Measurements from ENCODE around the gene PDZRN4.

The PDZRN4 gene

GRCh38 chr12:41217727-41218126 lies 29.6 kb downstream of the PDZRN4 start:
- Histone ChIP-seq H3K4me2 (ENCODE audit: low read length) (no peak overlapping the region), H3K4me3 (ENCODE audit: low read length) (no peak overlapping the region), H3K9ac (ENCODE audit: low read depth, low read length) (no peak overlapping the region), H3K36me3 (ENCODE audit: insufficient read depth, low read length) (no peaks in the 10 kb centered on the region), H3K9me3 (replicated peaks; ENCODE audit: low read length) (no peaks in the 10 kb centered on the region), H3K4me1 (ENCODE audit: control insufficient read depth, insufficient read depth, low read length) (no peaks in the 10 kb centered on the region), H3K27me3 (ENCODE audit: control insufficient read depth, insufficient read depth, low read length) (peaks cover 5% of the 10 kb centered on the region)

- no peak overlapping the region for H3K4me3 ChIP-seq (ENCODE audit: low read length)
- H3K27me3 ChIP-seq (ENCODE audit: control insufficient read depth, insufficient read depth, low read length), result no peaks in the 10 kb centered on the region
- H3K4me1 ChIP-seq (ENCODE audit: control insufficient read depth, insufficient read depth, low read length), result no peaks in the 10 kb centered on the region
- H3K36me3 ChIP-seq (ENCODE audit: insufficient read depth, low read length), result no peaks in the 10 kb centered on the region
- no peak overlapping the region for H3K9ac ChIP-seq (ENCODE audit: low read depth, low read length)
- no peak overlapping the region for H3K4me2 ChIP-seq (ENCODE audit: low read length)
- H3K9me3 ChIP-seq (replicated peaks; ENCODE audit: low read length), result no peaks in the 10 kb centered on the region
Observed at GRCh38 chr12:41220931-41221330, 32.8 kb downstream of the PDZRN4 start.

GRCh38 chr12:41221491-41221890 lies 33.4 kb downstream of the PDZRN4 start:
- Histone ChIP-seq H3K4me3 (ENCODE audit: low read length) (no peak overlapping the region), H3K4me1 (ENCODE audit: control insufficient read depth, insufficient read depth, low read length) (no peaks in the 10 kb centered on the region), H3K27me3 (ENCODE audit: control insufficient read depth, insufficient read depth, low read length) (no peaks in the 10 kb centered on the region), H3K36me3 (ENCODE audit: insufficient read depth, low read length) (no peaks in the 10 kb centered on the region), H3K4me2 (ENCODE audit: low read length) (no peak overlapping the region), H3K9me3 (replicated peaks; ENCODE audit: low read length) (no peaks in the 10 kb centered on the region), H3K9ac (ENCODE audit: low read depth, low read length) (no peak overlapping the region)

GRCh38 chr12:41223600-41223999 lies 35.5 kb downstream of the PDZRN4 start:
- Histone ChIP-seq H3K27me3 (ENCODE audit: control insufficient read depth, insufficient read depth, low read length) (no peaks in the 10 kb centered on the region), H3K9me3 (replicated peaks; ENCODE audit: low read length) (no peaks in the 10 kb centered on the region), H3K4me1 (ENCODE audit: control insufficient read depth, insufficient read depth, low read length) (no peaks in the 10 kb centered on the region), H3K4me3 (ENCODE audit: low read length) (no peak overlapping the region), H3K4me2 (ENCODE audit: low read length) (no peak overlapping the region), H3K9ac (ENCODE audit: low read depth, low read length) (no peak overlapping the region), H3K36me3 (ENCODE audit: insufficient read depth, low read length) (no peaks in the 10 kb centered on the region)

GRCh38 chr12:41224066-41224465 lies 35.9 kb downstream of the PDZRN4 start:
- Histone ChIP-seq H3K27me3 (ENCODE audit: control insufficient read depth, insufficient read depth, low read length) (no peaks in the 10 kb centered on the region), H3K4me3 (ENCODE audit: low read length) (no peak overlapping the region)

GRCh38 chr12:41225179-41225578 lies 37.1 kb downstream of the PDZRN4 start:
- Histone ChIP-seq H3K4me1 (ENCODE audit: control insufficient read depth, insufficient read depth, low read length) (no peaks in the 10 kb centered on the region), H3K4me3 (ENCODE audit: low read length) (no peak overlapping the region), H3K4me2 (ENCODE audit: low read length) (no peak overlapping the region), H3K36me3 (ENCODE audit: insufficient read depth, low read length) (no peaks in the 10 kb centered on the region), H3K9me3 (replicated peaks; ENCODE audit: low read length) (no peaks in the 10 kb centered on the region), H3K27me3 (ENCODE audit: control insufficient read depth, insufficient read depth, low read length) (no peaks in the 10 kb centered on the region), H3K9ac (ENCODE audit: low read depth, low read length) (no peak overlapping the region)

More at GRCh38 chr12:41224066-41224465, 35.9 kb downstream of the PDZRN4 start:
- no peaks in the 10 kb centered on the region for H3K9me3 ChIP-seq (replicated peaks; ENCODE audit: low read length)
- no peaks in the 10 kb centered on the region for H3K36me3 ChIP-seq (ENCODE audit: insufficient read depth, low read length)
- H3K4me2 ChIP-seq (ENCODE audit: low read length), result no peak overlapping the region
- no peaks in the 10 kb centered on the region for H3K4me1 ChIP-seq (ENCODE audit: control insufficient read depth, insufficient read depth, low read length)
- no peak overlapping the region for H3K9ac ChIP-seq (ENCODE audit: low read depth, low read length)

GRCh38 chr12:41228066-41228820 lies 40.1 kb downstream of the PDZRN4 start:
- H3K36me3 ChIP-seq (ENCODE audit: insufficient read depth, low read length), result no peaks in the 10 kb centered on the region
- H3K4me2 ChIP-seq (ENCODE audit: low read length), result no peak overlapping the region
- H3K27me3 ChIP-seq (ENCODE audit: control insufficient read depth, insufficient read depth, low read length), result no peaks in the 10 kb centered on the region
- no peaks in the 10 kb centered on the region for H3K4me1 ChIP-seq (ENCODE audit: control insufficient read depth, insufficient read depth, low read length)
- no peak overlapping the region for H3K9ac ChIP-seq (ENCODE audit: low read depth, low read length)
- no peaks in the 10 kb centered on the region for H3K9me3 ChIP-seq (replicated peaks; ENCODE audit: low read length)
- no peak overlapping the region for H3K4me3 ChIP-seq (ENCODE audit: low read length)

GRCh38 chr12:41230756-41231155 lies 42.6 kb downstream of the PDZRN4 start:
- Histone ChIP-seq H3K4me2 (ENCODE audit: low read length) (no peak overlapping the region), H3K27me3 (ENCODE audit: control insufficient read depth, insufficient read depth, low read length) (no peaks in the 10 kb centered on the region), H3K4me1 (ENCODE audit: control insufficient read depth, insufficient read depth, low read length) (no peaks in the 10 kb centered on the region), H3K9ac (ENCODE audit: low read depth, low read length) (no peak overlapping the region), H3K36me3 (ENCODE audit: insufficient read depth, low read length) (no peaks in the 10 kb centered on the region), H3K9me3 (replicated peaks; ENCODE audit: low read length) (no peaks in the 10 kb centered on the region), H3K4me3 (ENCODE audit: low read length) (no peak overlapping the region)

GRCh38 chr12:41234692-41235091 lies 46.6 kb downstream of the PDZRN4 start:
- Histone ChIP-seq H3K9ac (ENCODE audit: low read depth, low read length) (no peak overlapping the region), H3K27me3 (ENCODE audit: control insufficient read depth, insufficient read depth, low read length) (no peaks in the 10 kb centered on the region), H3K36me3 (ENCODE audit: insufficient read depth, low read length) (no peaks in the 10 kb centered on the region), H3K9me3 (replicated peaks; ENCODE audit: low read length) (no peaks in the 10 kb centered on the region), H3K4me1 (ENCODE audit: control insufficient read depth, insufficient read depth, low read length) (no peaks in the 10 kb centered on the region), H3K4me2 (ENCODE audit: low read length) (no peak overlapping the region), H3K4me3 (ENCODE audit: low read length) (no peak overlapping the region)

- H3K9ac ChIP-seq (ENCODE audit: low read depth, low read length), result no peak overlapping the region
- H3K9me3 ChIP-seq (replicated peaks; ENCODE audit: low read length), result no peaks in the 10 kb centered on the region
- H3K4me1 ChIP-seq (ENCODE audit: control insufficient read depth, insufficient read depth, low read length), result no peaks in the 10 kb centered on the region
- H3K4me3 ChIP-seq (ENCODE audit: low read length), result no peak overlapping the region
- no peak overlapping the region for H3K4me2 ChIP-seq (ENCODE audit: low read length)
- H3K36me3 ChIP-seq (ENCODE audit: insufficient read depth, low read length), result no peaks in the 10 kb centered on the region
- H3K27me3 ChIP-seq (ENCODE audit: control insufficient read depth, insufficient read depth, low read length), result no peaks in the 10 kb centered on the region
Observed at GRCh38 chr12:41242603-41243002, 54.5 kb downstream of the PDZRN4 start.

- Histone ChIP-seq H3K9me3 (replicated peaks; ENCODE audit: low read length) (no peaks in the 10 kb centered on the region), H3K4me1 (ENCODE audit: control insufficient read depth, insufficient read depth, low read length) (no peaks in the 10 kb centered on the region), H3K4me2 (ENCODE audit: low read length) (no peak overlapping the region), H3K36me3 (ENCODE audit: insufficient read depth, low read length) (no peaks in the 10 kb centered on the region), H3K27me3 (ENCODE audit: control insufficient read depth, insufficient read depth, low read length) (no peaks in the 10 kb centered on the region), H3K9ac (ENCODE audit: low read depth, low read length) (no peak overlapping the region), H3K4me3 (ENCODE audit: low read length) (no peak overlapping the region)
Observed at GRCh38 chr12:41248391-41248790, 60.3 kb downstream of the PDZRN4 start.

- H3K4me3 ChIP-seq (ENCODE audit: low read length), result no peak overlapping the region
- H3K4me1 ChIP-seq (ENCODE audit: control insufficient read depth, insufficient read depth, low read length), result no peaks in the 10 kb centered on the region
- H3K9ac ChIP-seq (ENCODE audit: low read depth, low read length), result no peak overlapping the region
- no peaks in the 10 kb centered on the region for H3K36me3 ChIP-seq (ENCODE audit: insufficient read depth, low read length)
- no peak overlapping the region for H3K4me2 ChIP-seq (ENCODE audit: low read length)
- H3K9me3 ChIP-seq (replicated peaks; ENCODE audit: low read length), result no peaks in the 10 kb centered on the region
- H3K27me3 ChIP-seq (ENCODE audit: control insufficient read depth, insufficient read depth, low read length), result no peaks in the 10 kb centered on the region
Observed at GRCh38 chr12:41250748-41251147, 62.6 kb downstream of the PDZRN4 start.
